B cell (primary cell): ENCODE data around the gene NTNG1.
"Not testable (repeated sequence)": the region's sequence is repeated elsewhere in the genome, so short reads cannot be mapped to it uniquely, and the experiment has no call there.

Experiments
- EZH2 ChIP-seq: IDR thresholded peaks from 2 replicates; pipeline ENCODE4 v1.6.1; 2012; ENCODE audit warnings: borderline replicate concordance, low read depth, mild to moderate bottlenecking, moderate library complexity, low read length; ENCODE audit not compliant: insufficient read depth, poor library complexity, severe bottlenecking
- TF ChIP-seq, protein P1 (sequence below): fragments of 200-600 bp; IDR thresholded peaks from one replicate; pipeline ENCODE4 v1.8.0; 2022; ENCODE audit warnings: antibody characterized with exemption, mild to moderate bottlenecking

DNA sequence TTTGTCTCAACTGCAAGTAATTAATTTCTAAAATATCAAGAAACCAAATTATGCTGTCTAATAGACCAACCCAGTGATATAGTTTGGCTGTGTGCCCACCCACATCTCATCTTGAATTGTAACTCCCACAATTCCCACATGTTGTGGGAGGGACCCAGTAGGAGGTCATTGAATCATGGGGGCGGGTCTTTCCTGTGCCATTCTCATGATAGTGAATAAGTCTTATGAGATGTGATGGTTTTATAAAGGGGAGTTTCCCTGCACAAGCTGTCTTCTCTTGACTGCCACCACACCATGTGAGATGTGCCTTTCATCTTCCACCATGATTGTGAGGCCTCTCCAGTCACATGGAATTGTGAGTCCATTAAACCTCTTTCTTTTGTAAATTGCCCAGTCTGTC is 47.4 kb upstream of the NTNG1 start:
- TF ChIP-seq, protein P1, sequence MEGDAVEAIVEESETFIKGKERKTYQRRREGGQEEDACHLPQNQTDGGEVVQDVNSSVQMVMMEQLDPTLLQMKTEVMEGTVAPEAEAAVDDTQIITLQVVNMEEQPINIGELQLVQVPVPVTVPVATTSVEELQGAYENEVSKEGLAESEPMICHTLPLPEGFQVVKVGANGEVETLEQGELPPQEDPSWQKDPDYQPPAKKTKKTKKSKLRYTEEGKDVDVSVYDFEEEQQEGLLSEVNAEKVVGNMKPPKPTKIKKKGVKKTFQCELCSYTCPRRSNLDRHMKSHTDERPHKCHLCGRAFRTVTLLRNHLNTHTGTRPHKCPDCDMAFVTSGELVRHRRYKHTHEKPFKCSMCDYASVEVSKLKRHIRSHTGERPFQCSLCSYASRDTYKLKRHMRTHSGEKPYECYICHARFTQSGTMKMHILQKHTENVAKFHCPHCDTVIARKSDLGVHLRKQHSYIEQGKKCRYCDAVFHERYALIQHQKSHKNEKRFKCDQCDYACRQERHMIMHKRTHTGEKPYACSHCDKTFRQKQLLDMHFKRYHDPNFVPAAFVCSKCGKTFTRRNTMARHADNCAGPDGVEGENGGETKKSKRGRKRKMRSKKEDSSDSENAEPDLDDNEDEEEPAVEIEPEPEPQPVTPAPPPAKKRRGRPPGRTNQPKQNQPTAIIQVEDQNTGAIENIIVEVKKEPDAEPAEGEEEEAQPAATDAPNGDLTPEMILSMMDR, result not testable (repeated sequence)
- not testable (repeated sequence) for TF ChIP-seq EZH2
